Activated T-helper 1 cell treated with Interleukin-2 at 50 U/mL for 16 hours (primary cell): ENCODE measurements around the gene TBC1D23.
"Not testable (repeated sequence)": the region's sequence is repeated elsewhere in the genome, so short reads cannot be mapped to it uniquely, and the experiment has no call there.

Experiments used
- DNase-seq: peaks from one replicate; pipeline ENCODE4 v3.0.0-alpha.2; 2020; ENCODE audit warnings: low read depth

The TBC1D23 gene

GRCh38 chr3:100260685-100261484, at the start of gene TBC1D23:
Gene TBC1D23 (plus strand): TSS chr3:100260992. CDS start chr3:100261019, 27 bp downstream.
- peak; percentile 94 for DNase-seq

- no peak for DNase-seq
Observed at GRCh38 chr3:100213891-100214573, 46.8 kb upstream of the TBC1D23 start.

GRCh38 chr3:100214574-100214964, 46.2 kb upstream of the TBC1D23 start:
- DNase-seq, result no peak

- DNase-seq, result no peak
Observed at GRCh38 chr3:100216713-100217112, 44.1 kb upstream of the TBC1D23 start.

- DNase-seq, result no peak
Observed at GRCh38 chr3:100221159-100221558, 39.6 kb upstream of the TBC1D23 start.

- DNase-seq, result no peak
Observed at GRCh38 chr3:100225193-100225592, 35.6 kb upstream of the TBC1D23 start.

- DNase-seq, result no peak
Observed at GRCh38 chr3:100225883-100226282, 34.9 kb upstream of the TBC1D23 start.

GRCh38 chr3:100226712-100227429, 33.9 kb upstream of the TBC1D23 start:
- no peak for DNase-seq

GRCh38 chr3:100227511-100227921, 33.3 kb upstream of the TBC1D23 start:
- no peak for DNase-seq

GRCh38 chr3:100228247-100228646, 32.5 kb upstream of the TBC1D23 start:
- no peak for DNase-seq

- DNase-seq, result not testable (repeated sequence)
Observed at GRCh38 chr3:100229188-100229587, 31.6 kb upstream of the TBC1D23 start.

- no peak for DNase-seq
Observed at GRCh38 chr3:100230710-100231109, 30.1 kb upstream of the TBC1D23 start.

GRCh38 chr3:100231668-100232067, 29.1 kb upstream of the TBC1D23 start:
- no peak for DNase-seq

- DNase-seq, result no peak
Observed at GRCh38 chr3:100234364-100234763, 26.4 kb upstream of the TBC1D23 start.

GRCh38 chr3:100238599-100238998, 22.2 kb upstream of the TBC1D23 start:
- no peak for DNase-seq

GRCh38 chr3:100242471-100242870, 18.3 kb upstream of the TBC1D23 start:
- DNase-seq, result not testable (repeated sequence)

GRCh38 chr3:100244264-100244663, 16.5 kb upstream of the TBC1D23 start:
- no peak for DNase-seq

GRCh38 chr3:100245136-100245535, 15.7 kb upstream of the TBC1D23 start:
- no peak for DNase-seq

GRCh38 chr3:100245927-100246326, 14.9 kb upstream of the TBC1D23 start:
- DNase-seq, result no peak

GRCh38 chr3:100246999-100247398, 13.8 kb upstream of the TBC1D23 start:
- no peak for DNase-seq

GRCh38 chr3:100252001-100252400, 8.8 kb upstream of the TBC1D23 start:
- no peak for DNase-seq

GRCh38 chr3:100254168-100254777, 6.5 kb upstream of the TBC1D23 start:
- no peak for DNase-seq
